ENCODE measurements around the gene ZNF189. TPM values are rescaled to one million over a fixed set of nuclear protein-coding genes. Genes with fewer than 3 reads are reported as not detected.

The ZNF189 gene
- total RNA-seq, 1 experiment from 2014 or later = 15.8 TPM

GRCh38 chr9:101354143-101354764 is 44.4 kb upstream of the ZNF189 start:
- Histone ChIP-seq H3T11ph (ENCODE audit: low read length) (no peak overlapping the region), H4K8ac (replicated peaks; ENCODE audit: insufficient read length, low read depth, low read length) (no peak overlapping the region), H3K27me3 (ENCODE audit: insufficient read depth, low read length) (no peaks in the 10 kb centered on the region), H2AFZ (ENCODE audit: low read length) (no peak overlapping the region), H2AK5ac (ENCODE audit: insufficient read length, low read length) (no peak overlapping the region), H2BK15ac (ENCODE audit: low read depth, low read length) (no peak overlapping the region), H3K9ac (ENCODE audit: extremely low read depth, insufficient read length, low read length) (no peak overlapping the region), H2BK12ac (ENCODE audit: insufficient read length, low read depth, low read length) (no peak overlapping the region), H2BK120ac (ENCODE audit: low read depth, low read length, poor library complexity, severe bottlenecking) (no peak overlapping the region), H2BK20ac (ENCODE audit: low read depth, low read length, poor library complexity, severe bottlenecking) (no peak overlapping the region), H2BK5ac (ENCODE audit: insufficient read length, low read length) (no peak overlapping the region), H3K4me2 (ENCODE audit: insufficient read depth, insufficient read length, low read length) (no peak overlapping the region), H3K23me2 (ENCODE audit: insufficient read length, low read depth, low read length, poor library complexity, severe bottlenecking) (no peaks in the 10 kb centered on the region), H3K18ac (ENCODE audit: insufficient read length, low read depth, low read length) (no peak overlapping the region), H4K91ac (ENCODE audit: insufficient read length, low read depth, low read length) (no peak overlapping the region), H3K14ac (ENCODE audit: insufficient read depth, low read length) (no peak overlapping the region), H3K27ac (ENCODE audit: insufficient read length, low read depth, low read length) (no peak overlapping the region), H4K20me1 (ENCODE audit: control insufficient read depth, insufficient read depth, insufficient read length) (no peaks in the 10 kb centered on the region), H3K23ac (ENCODE audit: insufficient read length, low read depth, low read length) (no peak overlapping the region), H3K79me1 (ENCODE audit: insufficient read depth, low read depth, low read length, poor library complexity, severe bottlenecking) (no peaks in the 10 kb centered on the region), H3K9me3 (ENCODE audit: control insufficient read depth, low read depth, low read length) (no peaks in the 10 kb centered on the region), H3K56ac (ENCODE audit: insufficient read length, low read depth, low read length) (no peak overlapping the region), H3K4ac (ENCODE audit: low read depth, low read length) (no peak overlapping the region), H3K4me1 (ENCODE audit: insufficient read depth, low read length) (no peaks in the 10 kb centered on the region), H3K79me2 (ENCODE audit: insufficient read depth, low read length) (no peaks in the 10 kb centered on the region), H4K5ac (ENCODE audit: insufficient read length, low read depth, low read length) (no peak overlapping the region)
- peaks cover 0 to 4% of the 10 kb centered on the region in 2 experiments; a peak in 1 of 5 replicates for H3K9me3 Mint-ChIP-seq
- no peak for TF ChIP-seq CTCF (conservative IDR thresholded peaks at IDR 0.05)
- no peaks in the 10 kb centered on the region for H3K4me1 Mint-ChIP-seq
- DNase-seq = no peak
- no peaks in the 10 kb centered on the region for H3K36me3 Mint-ChIP-seq (ENCODE audit: insufficient read depth in 1 of 3, low read depth in 3 of 3)
- H3K4me3 Mint-ChIP-seq = no peak overlapping the region
- H3K27me3 Mint-ChIP-seq (ENCODE audit: low read depth) = no peaks in the 10 kb centered on the region
- no CpG with 5 or more reads among the region's 5 CpGs for WGBS (ENCODE audit: extremely low coverage, insufficient read length, low lambda C conversion rate)
- H3K27ac Mint-ChIP-seq = peak overlapping the region in 1 of 3 experiments; percentile 25; a peak in 1 of 7 replicates
